ENCODE results near the gene PPP1R15B. TPM values are rescaled to one million over a fixed set of nuclear protein-coding genes. Genes with fewer than 3 reads are reported as not detected.

The PPP1R15B gene
- total and polyA plus RNA-seq, 2 donors from 2014 or later, result 12.3 to 41.6 TPM

GRCh38 chr1:204409836-204410687 is 1.6 kb downstream of the PPP1R15B start:
- no peak for TF ChIP-seq CTCF (IDR thresholded peaks at IDR 0.05; ENCODE audit: borderline replicate concordance, extremely low read depth, insufficient read depth)
- peak overlapping the region; percentile 70 to 99 (median 98) for H3K9ac ChIP-seq (ENCODE audit: low read length in 3 of 3)
- H3K27ac ChIP-seq (ENCODE audit: low read depth in 2 of 2, low read length in 2 of 2), result peak overlapping the region; percentile 98 to 100
- H3K27me3 ChIP-seq (ENCODE audit: control insufficient read depth, insufficient read depth, low read length), result no peaks in the 10 kb centered on the region
- no peaks in the 10 kb centered on the region for H3K9me3 ChIP-seq (ENCODE audit: control insufficient read depth in 2 of 3, insufficient read depth in 1 of 3, low read length in 3 of 3)
- DNase-seq (no peak), FAIRE-seq (no peak)
- H3K36me3 ChIP-seq (ENCODE audit: control insufficient read depth in 2 of 3, insufficient read depth in 3 of 3, low read length in 3 of 3), result peaks cover 0 to 2% (median under 1%) of the 10 kb centered on the region in 3 donors
- H3K4me1 ChIP-seq (ENCODE audit: control insufficient read depth in 2 of 3, insufficient read depth in 2 of 3, low read depth in 1 of 3, low read length in 3 of 3), result peaks cover 2 to 5% (median 3%) of the 10 kb centered on the region in 3 donors
- peak overlapping the region; percentile 79 to 98 (median 90) for H3K4me3 ChIP-seq (ENCODE audit: low read length in 3 of 3)
- intact Hi-C loops (cut with DNase I), result no loop called here

GRCh38 chr1:204409123-204409522 is 2.5 kb downstream of the PPP1R15B start:
- Histone ChIP-seq H3K9ac (ENCODE audit: low read length in 3 of 3) (peak overlapping the region; percentile 70 to 99 (median 98)), H3K36me3 (ENCODE audit: control insufficient read depth in 2 of 3, insufficient read depth in 3 of 3, low read length in 3 of 3) (peaks cover 2 to 10% (median 7%) of the 10 kb centered on the region in 3 donors), H3K27ac (ENCODE audit: low read depth in 2 of 2, low read length in 2 of 2) (peak overlapping the region in 1 of 2 donors; percentile 16), H3K27me3 (ENCODE audit: control insufficient read depth, insufficient read depth, low read length) (no peaks in the 10 kb centered on the region), H3K9me3 (ENCODE audit: control insufficient read depth in 2 of 3, insufficient read depth in 1 of 3, low read length in 3 of 3) (no peaks in the 10 kb centered on the region), H3K4me1 (ENCODE audit: control insufficient read depth in 2 of 3, insufficient read depth in 2 of 3, low read depth in 1 of 3, low read length in 3 of 3) (peaks cover 2 to 5% (median 3%) of the 10 kb centered on the region in 3 donors), H3K4me3 (ENCODE audit: low read length in 3 of 3) (peak overlapping the region; percentile 79 to 98 (median 90))
- FAIRE-seq (no peak), DNase-seq (peak in 1 of 5 donors; percentile 35)
- no peak for TF ChIP-seq CTCF (IDR thresholded peaks at IDR 0.05; ENCODE audit: borderline replicate concordance, extremely low read depth, insufficient read depth)
- intact Hi-C loops (cut with DNase I), result no loop called here

GRCh38 chr1:204408602-204409001 is 3.0 kb downstream of the PPP1R15B start:
- H3K4me3 ChIP-seq (ENCODE audit: low read length in 3 of 3), result peak overlapping the region; percentile 79 to 98 (median 90)

More at GRCh38 chr1:204408602-204409001, 3.0 kb downstream of the PPP1R15B start:
- Histone ChIP-seq H3K36me3 (ENCODE audit: control insufficient read depth in 2 of 3, insufficient read depth in 3 of 3, low read length in 3 of 3) (peaks cover 4 to 10% (median 7%) of the 10 kb centered on the region in 3 donors), H3K9ac (ENCODE audit: low read length in 3 of 3) (peak overlapping the region; percentile 70 to 99 (median 98)), H3K4me1 (ENCODE audit: control insufficient read depth in 2 of 3, insufficient read depth in 2 of 3, low read depth in 1 of 3, low read length in 3 of 3) (peaks cover 2 to 5% (median 3%) of the 10 kb centered on the region in 3 donors), H3K27me3 (ENCODE audit: control insufficient read depth, insufficient read depth, low read length) (no peaks in the 10 kb centered on the region), H3K9me3 (ENCODE audit: control insufficient read depth in 2 of 3, insufficient read depth in 1 of 3, low read length in 3 of 3) (no peaks in the 10 kb centered on the region), H3K27ac (ENCODE audit: low read depth in 2 of 2, low read length in 2 of 2) (peak overlapping the region; percentile 44 to 65)
- FAIRE-seq, result no peak
- no peak for DNase-seq
- no peak for TF ChIP-seq CTCF (IDR thresholded peaks at IDR 0.05; ENCODE audit: borderline replicate concordance, extremely low read depth, insufficient read depth)
- intact Hi-C loops (cut with DNase I), result no loop called here

Measured in kidney (tissue), 14 donors.